H1 (cell line): ENCODE data around the gene MTCH2. TPM values are rescaled to one million over a fixed set of nuclear protein-coding genes. Genes with fewer than 3 reads are reported as not detected.
A peak's percentile ranks its signal among the peaks of the same experiment; 100 is the strongest.

Experiments
- CTCF ChIA-PET: fragments of 300-600 bp; sonication (Branson Sonifier 250); formaldehyde crosslinking; loops from one replicate; lab custom pipeline; 2021; ENCODE audit not compliant: partially characterized antibody; lab: Charles Lee
- POLR2A ChIA-PET: fragments of 300-600 bp; sonication (Branson Sonifier 250); formaldehyde crosslinking; loops from one replicate; lab custom pipeline; 2021; ENCODE audit warnings: inconsistent platforms; ENCODE audit not compliant: partially characterized antibody; lab: Charles Lee
- DNase-seq, 2 experiments: peaks; one replicate each; pipeline versions ENCODE4 v3.0.0 to v3.0.0-alpha.2; 2010 to 2022; ENCODE audit warnings: low spot score in 2 of 2, low read depth in 1 of 2, mixed read lengths in 1 of 2
- FAIRE-seq: peaks from 2 replicates; lab custom pipeline; 2011; peaks lifted over from hg19 to GRCh38; lab: Jason Lieb, UNC
- H2AFZ ChIP-seq: 2 replicates; pipeline ENCODE4 v1.8.1; 2012; ENCODE audit warnings: low read length, inconsistent platforms
- H2AK5ac ChIP-seq: 2 replicates; pipeline ENCODE4 v1.6.1; 2013; ENCODE audit warnings: low read depth, low read length
- H2BK120ac ChIP-seq: replicated peaks from 2 replicates; pipeline ENCODE3; 2013; ENCODE audit warnings: low read depth, low read length, inconsistent platforms
- H2BK12ac ChIP-seq: 2 replicates; pipeline ENCODE4 v1.6.1; 2013; ENCODE audit warnings: low read depth, low read length
- H2BK15ac ChIP-seq: 2 replicates; pipeline ENCODE4 v1.6.1; 2013; ENCODE audit warnings: low read length
- H2BK20ac ChIP-seq: 2 replicates; pipeline ENCODE4 v1.6.1; 2013; ENCODE audit warnings: low read length
- H2BK5ac ChIP-seq: 2 replicates; pipeline ENCODE4 v1.6.1; 2013; ENCODE audit warnings: low read depth, low read length
- H3K14ac ChIP-seq: 2 replicates; pipeline ENCODE4 v1.6.1; 2013; ENCODE audit warnings: inconsistent platforms; ENCODE audit not compliant: insufficient read length
- H3K18ac ChIP-seq: 2 replicates; pipeline ENCODE4 v1.6.1; 2013; ENCODE audit warnings: low read length; ENCODE audit errors: extremely low read depth
- H3K23ac ChIP-seq: 2 replicates; pipeline ENCODE4 v1.6.1; 2013; ENCODE audit warnings: inconsistent platforms; ENCODE audit not compliant: insufficient read length
- H3K23me2 ChIP-seq: 2 replicates; pipeline ENCODE4 v1.6.1; 2013; ENCODE audit warnings: low read depth, low read length
- H3K27ac ChIP-seq: 2 replicates; pipeline ENCODE4 v1.6.1; 2011; ENCODE audit warnings: low read depth, low read length, inconsistent platforms
- H3K27me3 ChIP-seq, 4 experiments: replicated peaks in 1 of 4; 1 replicate in 1 of 4; 2 replicates in 3 of 4; pipeline versions ENCODE4 v1.6.1 to v1.8.1; 2011 to 2013; ENCODE audit warnings: low read length in 3 of 4, mild to moderate bottlenecking in 3 of 4, inconsistent platforms in 2 of 4, mixed read lengths in 2 of 4, moderate library complexity in 1 of 4; ENCODE audit not compliant: control insufficient read depth in 3 of 4, insufficient read depth in 3 of 4; ENCODE audit errors: extremely low read depth in 1 of 4
- H3K36me3 ChIP-seq, 4 experiments: 2 replicates each; pipeline versions ENCODE4 v1.6.1 to v1.8.1; 2011 to 2013; ENCODE audit warnings: mild to moderate bottlenecking in 4 of 4, low read length in 3 of 4, moderate library complexity in 2 of 4, control low read depth in 1 of 4, inconsistent platforms in 1 of 4; ENCODE audit not compliant: insufficient read depth in 4 of 4, control insufficient read depth in 2 of 4
- H3K4ac ChIP-seq: replicated peaks from 2 replicates; pipeline ENCODE3; 2013; ENCODE audit warnings: low read length, low read depth, mixed read lengths, inconsistent platforms; ENCODE audit not compliant: insufficient read length
- H3K4me1 ChIP-seq, 4 experiments: replicated peaks in 1 of 4; 1 replicate in 1 of 4; 2 replicates in 3 of 4; pipeline versions ENCODE4 v1.6.1 to v1.8.1; 2011 to 2013; ENCODE audit warnings: low read length in 3 of 4, inconsistent platforms in 2 of 4, mixed read lengths in 1 of 4; ENCODE audit not compliant: insufficient read depth in 4 of 4, control insufficient read depth in 3 of 4
- H3K4me2 ChIP-seq, 2 experiments: 2 replicates each; pipeline versions ENCODE4 v1.6.1 to v1.8.1; 2011 to 2013; ENCODE audit warnings: low read depth in 2 of 2, low read length in 2 of 2, control low read depth in 1 of 2, inconsistent platforms in 1 of 2, mild to moderate bottlenecking in 1 of 2; ENCODE audit not compliant: insufficient read depth in 1 of 2
- H3K4me3 ChIP-seq, 4 experiments: fragments of 200-600, 300-600 bp in 1 of 4; sonication (generic), shearing (Covaris generic), sonication (Bioruptor Twin) in 1 of 4; 2 replicates each; pipeline versions ENCODE4 v1.5.1 to v1.8.1; 2011 to 2016; ENCODE audit warnings: low read length in 4 of 4, low read depth in 3 of 4, control low read depth in 2 of 4, inconsistent platforms in 2 of 4, mild to moderate bottlenecking in 2 of 4, mixed read lengths in 1 of 4, moderate library complexity in 1 of 4; ENCODE audit not compliant: insufficient read depth in 2 of 4; ENCODE audit errors: extremely low read depth in 1 of 4
- H3K56ac ChIP-seq: replicated peaks from 2 replicates; pipeline ENCODE3; 2013; ENCODE audit warnings: low read depth, mild to moderate bottlenecking, mixed read lengths, low read length, inconsistent platforms; ENCODE audit not compliant: insufficient read length
- H3K79me1 ChIP-seq: 2 replicates; pipeline ENCODE4 v1.6.1; 2013; ENCODE audit warnings: low read depth, low read length, control low read depth
- H3K79me2 ChIP-seq, 2 experiments: 2 replicates each; pipeline versions ENCODE4 v1.6.1 to v1.8.1; 2012 to 2013; ENCODE audit warnings: low read length in 2 of 2, mild to moderate bottlenecking in 2 of 2, inconsistent platforms in 1 of 2; ENCODE audit not compliant: insufficient read depth in 2 of 2, control insufficient read depth in 1 of 2
- H3K9ac ChIP-seq, 4 experiments: replicated peaks in 1 of 4; 1 replicate in 1 of 4; 2 replicates in 3 of 4; pipeline versions ENCODE4 v1.6.1 to v1.8.1; 2011 to 2013; ENCODE audit warnings: low read depth in 3 of 4, low read length in 3 of 4, control low read depth in 2 of 4, mild to moderate bottlenecking in 2 of 4, moderate library complexity in 2 of 4, inconsistent platforms in 1 of 4; ENCODE audit errors: extremely low read depth in 1 of 4
- H3K9me3 ChIP-seq, 2 experiments: 2 replicates each; pipeline versions ENCODE4 v1.6.1 to v1.8.1; 2012 to 2013; ENCODE audit warnings: mild to moderate bottlenecking in 2 of 2, moderate library complexity in 2 of 2, control low read depth in 1 of 2, inconsistent platforms in 1 of 2, low read depth in 1 of 2, low read length in 1 of 2, mixed read lengths in 1 of 2; ENCODE audit not compliant: insufficient read depth in 2 of 2
- H4K20me1 ChIP-seq, 2 experiments: replicated peaks in 1 of 2; 2 replicates each; pipeline versions ENCODE3 to v1.8.1; 2011 to 2013; ENCODE audit warnings: inconsistent platforms in 2 of 2, low read length in 2 of 2, mild to moderate bottlenecking in 1 of 2; ENCODE audit not compliant: insufficient read depth in 2 of 2, control insufficient read depth in 1 of 2
- H4K5ac ChIP-seq: 2 replicates; pipeline ENCODE4 v1.6.1; 2013; ENCODE audit warnings: low read length, low read depth, mixed read lengths, inconsistent platforms; ENCODE audit not compliant: insufficient read length
- H4K8ac ChIP-seq: 2 replicates; pipeline ENCODE4 v1.8.0; 2013; ENCODE audit warnings: mild to moderate bottlenecking, moderate library complexity, low read length, inconsistent platforms; ENCODE audit not compliant: insufficient read depth; ENCODE audit errors: extremely low read depth
- H4K91ac ChIP-seq: replicated peaks from 2 replicates; pipeline ENCODE3; 2013; ENCODE audit warnings: low read length, mixed read lengths, inconsistent platforms; ENCODE audit not compliant: insufficient read length
- CHD2 ChIP-seq: IDR thresholded peaks from 2 replicates; pipeline ENCODE4 v1.6.1; 2012; ENCODE audit warnings: low read length, improper control_type of control experiment
- RAD21 ChIP-seq, 2 experiments: IDR thresholded peaks in 1 of 2; conservative IDR thresholded peaks in 1 of 2; 2 replicates each; pipeline ENCODE4 v1.6.1; 2011; ENCODE audit warnings: low read depth in 2 of 2, low read length in 2 of 2, improper control_type of control experiment in 1 of 2, inconsistent platforms in 1 of 2, mild to moderate bottlenecking in 1 of 2, moderate library complexity in 1 of 2
- SAP30 ChIP-seq: fragments of 300-600 bp; sonication (generic); IDR thresholded peaks from 2 replicates; pipeline ENCODE4 v1.7.1; 2012; ENCODE audit warnings: low read length, moderate library complexity, mild to moderate bottlenecking, inconsistent platforms; ENCODE audit not compliant: insufficient read depth, insufficient replicate concordance
- SP1 ChIP-seq: IDR thresholded peaks from 2 replicates; pipeline ENCODE4 v1.6.1; 2011; ENCODE audit warnings: low read depth, low read length
- WGBS, 2 experiments: shearing (Covaris generic) in 1 of 2; methylation state at CpG; one replicate each; pipeline versions ENCODE4 v1.1.6 to v1.1.7; 2013 to 2015; ENCODE audit warnings: low lambda C conversion rate in 2 of 2, mixed read lengths in 2 of 2, inconsistent platforms in 1 of 2, low coverage in 1 of 2, missing lambda C conversion rate in 1 of 2; ENCODE audit not compliant: insufficient replicate concordance in 2 of 2, insufficient coverage in 1 of 2, insufficient read length in 1 of 2; ENCODE audit errors: extremely low coverage in 1 of 2, missing lambda C conversion rate in 1 of 2; 5-methylcytosine and 5-hydroxymethylcytosine counted together
- polyA plus RNA-seq, 7 experiments: library from polyadenylated mRNA; depleted of rRNA in 3 of 7; stranded (reverse) in 5 of 7; unstranded in 2 of 7; fragments of >200 nt in 5 of 7; fragments of 200-250 nt in 2 of 7; gene quantifications; 1 replicate in 5 of 7; 2 replicates in 1 of 7; 4 replicates in 1 of 7; pipeline versions ENCODE4 v1.2.1 to v1.2.3, GENCODE V29; 2011 to 2013; ENCODE audit warnings: missing spikeins in 2 of 7, mixed read lengths in 2 of 7
- total RNA-seq: library from RNA; stranded (reverse); fragmentation: NEBNext Ultra II Directional; extraction: Animal tissue kit (Norgen Biotek cat#: 25700); gene quantifications from 2 replicates; pipeline ENCODE4 v1.2.1, GENCODE V29; 2021
- TF ChIP-seq, protein P1 (sequence below), 3 experiments: IDR thresholded peaks; 1 replicate in 2 of 3; 2 replicates in 1 of 3; pipeline versions ENCODE4 v1.5.1 to v1.6.1; 2011; ENCODE audit warnings: low read length in 3 of 3, mild to moderate bottlenecking in 3 of 3, inconsistent platforms in 2 of 3, low read depth in 1 of 3, moderate library complexity in 1 of 3; ENCODE audit not compliant: insufficient read depth in 1 of 3; ENCODE audit errors: control extremely low read depth in 1 of 3

The MTCH2 gene
- total and polyA plus RNA-seq, 2 of the 8 experiments (the other 6 are each of a cell fraction or from before 2014, with no cell fraction given) = 157 to 171 TPM

DNA sequence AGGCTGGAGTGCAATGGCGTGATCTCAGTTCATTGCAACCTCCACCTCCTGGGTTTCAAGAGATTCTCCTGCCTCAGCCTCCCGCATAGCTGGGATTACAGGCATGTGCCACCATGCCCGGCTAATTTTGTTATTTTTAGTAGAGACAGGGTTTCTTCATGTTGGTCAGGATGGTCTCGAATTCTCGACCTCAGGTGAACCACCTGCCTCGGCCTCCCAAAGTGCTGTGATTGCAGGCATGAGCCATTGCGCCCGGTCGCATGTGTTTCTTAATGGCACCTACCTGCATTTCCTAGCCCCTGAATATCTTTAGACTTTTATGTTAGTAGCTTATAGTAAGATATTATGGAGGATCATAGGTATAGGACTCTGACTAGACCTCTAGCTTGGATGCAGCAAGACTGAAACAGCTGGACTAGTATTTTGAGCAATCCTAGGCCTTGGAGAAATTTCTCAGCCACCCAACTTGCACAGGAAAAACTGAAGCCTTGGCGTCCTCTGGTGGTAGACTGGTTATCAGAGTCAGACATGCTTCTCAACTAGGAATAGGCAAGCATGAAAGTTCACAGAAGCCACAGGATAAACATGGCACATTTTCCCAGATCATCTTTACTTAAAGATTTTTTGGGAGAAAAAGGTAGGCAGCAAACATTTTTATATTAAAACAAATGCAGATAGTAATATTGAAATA lies 25.5 kb downstream of the MTCH2 start:
- no peak overlapping the region for H3K23ac ChIP-seq
- DNase-seq (no peak), FAIRE-seq (no peak)
- H3K18ac ChIP-seq = no peak overlapping the region
- H3K79me1 ChIP-seq = no peaks in the 10 kb centered on the region
- H3K4me2 ChIP-seq = no peak overlapping the region
- H4K8ac ChIP-seq = no peak overlapping the region
- no peak overlapping the region for H3K27ac ChIP-seq
- H4K5ac ChIP-seq = no peak overlapping the region
- no peak overlapping the region for H2BK15ac ChIP-seq
- no peaks in the 10 kb centered on the region for H3K4me1 ChIP-seq
- no peak overlapping the region for H2AFZ ChIP-seq
- H3K56ac ChIP-seq = no peak overlapping the region
- no peak overlapping the region for H3K4ac ChIP-seq
- H2BK12ac ChIP-seq = no peak overlapping the region
- no peak overlapping the region for H2BK120ac ChIP-seq
- H3K23me2 ChIP-seq = no peaks in the 10 kb centered on the region
- H3K9me3 ChIP-seq = no peaks in the 10 kb centered on the region
- H3K14ac ChIP-seq = no peak overlapping the region
- H4K91ac ChIP-seq = no peak overlapping the region
- 89% methylated on average over 10 of the region's 10 CpGs; no CpG with 5 or more reads in 1 of the 2 experiments for WGBS, 2 experiments
- H2BK5ac ChIP-seq = no peak overlapping the region
- H3K9ac ChIP-seq = no peak overlapping the region
- H3K36me3 ChIP-seq = peaks cover 6 to 28% (median 16%) of the 10 kb centered on the region in 4 experiments; a peak in 7 of 8 replicates
- H2AK5ac ChIP-seq = no peak overlapping the region
- ChIA-PET POLR2A (interaction anchor here (0.9 to 3.4 kb wide), 9 partner anchors 11 to 99 kb away, joined by 3 to 16 read pairs (median 5); partner anchors contain the start of genes AGBL2, KBTBD4 and NDUFS3), CTCF (interaction anchor here (0.6 to 2.2 kb wide), 25 partner anchors 10 to 192 kb away, joined by 3 to 17 read pairs (median 4); partner anchors contain the start of genes C1QTNF4, KBTBD4 and PTPMT1)
- no peaks in the 10 kb centered on the region for H4K20me1 ChIP-seq
- H3K4me3 ChIP-seq = no peak overlapping the region
- no peaks in the 10 kb centered on the region for H3K27me3 ChIP-seq
- H2BK20ac ChIP-seq = no peak overlapping the region
- no peaks in the 10 kb centered on the region for H3K79me2 ChIP-seq
- TF ChIP-seq SAP30 (no peak), SP1 (no peak), RAD21 (IDR thresholded peaks at IDR 0.05 in 1 of 2, conservative IDR thresholded peaks at IDR 0.05 in 1 of 2; ENCODE audit: low read depth in 2 of 2, low read length in 2 of 2) (peak; percentile 88 to 90), CHD2 (no peak)
- TF ChIP-seq, protein P1, sequence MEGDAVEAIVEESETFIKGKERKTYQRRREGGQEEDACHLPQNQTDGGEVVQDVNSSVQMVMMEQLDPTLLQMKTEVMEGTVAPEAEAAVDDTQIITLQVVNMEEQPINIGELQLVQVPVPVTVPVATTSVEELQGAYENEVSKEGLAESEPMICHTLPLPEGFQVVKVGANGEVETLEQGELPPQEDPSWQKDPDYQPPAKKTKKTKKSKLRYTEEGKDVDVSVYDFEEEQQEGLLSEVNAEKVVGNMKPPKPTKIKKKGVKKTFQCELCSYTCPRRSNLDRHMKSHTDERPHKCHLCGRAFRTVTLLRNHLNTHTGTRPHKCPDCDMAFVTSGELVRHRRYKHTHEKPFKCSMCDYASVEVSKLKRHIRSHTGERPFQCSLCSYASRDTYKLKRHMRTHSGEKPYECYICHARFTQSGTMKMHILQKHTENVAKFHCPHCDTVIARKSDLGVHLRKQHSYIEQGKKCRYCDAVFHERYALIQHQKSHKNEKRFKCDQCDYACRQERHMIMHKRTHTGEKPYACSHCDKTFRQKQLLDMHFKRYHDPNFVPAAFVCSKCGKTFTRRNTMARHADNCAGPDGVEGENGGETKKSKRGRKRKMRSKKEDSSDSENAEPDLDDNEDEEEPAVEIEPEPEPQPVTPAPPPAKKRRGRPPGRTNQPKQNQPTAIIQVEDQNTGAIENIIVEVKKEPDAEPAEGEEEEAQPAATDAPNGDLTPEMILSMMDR (IDR thresholded peaks at IDR 0.05; ENCODE audit: control extremely low read depth in 1 of 3, insufficient read depth in 1 of 3, low read depth in 1 of 3, low read length in 3 of 3) = peak; percentile 14 to 83 (median 68)
